Uterus (tissue), 2 donors: ENCODE results near the gene LRRC74A.

ENCODE experiments used
- POLR2A ChIP-seq, 2 donors: fragments of 450-650 bp; IDR thresholded peaks; one replicate each; pipeline ENCODE4 v1.6.1; 2016; ENCODE audit warnings: antibody characterized with exemption in 2 of 2, mild to moderate bottlenecking in 1 of 2, moderate library complexity in 1 of 2
- TF ChIP-seq, protein P1 (sequence below), 4 experiments: fragments of 200-600 bp in 2 of 4; fragments of 450-650 bp in 2 of 4; sonication (generic) in 2 of 4; IDR thresholded peaks; one replicate each; pipeline ENCODE4 v1.5.1; 2016 to 2019; ENCODE audit warnings: antibody characterized with exemption in 4 of 4, mild to moderate bottlenecking in 2 of 4, moderate library complexity in 1 of 4

- no peak for TF ChIP-seq POLR2A (IDR thresholded peaks at IDR 0.05)
- TF ChIP-seq, protein P1, sequence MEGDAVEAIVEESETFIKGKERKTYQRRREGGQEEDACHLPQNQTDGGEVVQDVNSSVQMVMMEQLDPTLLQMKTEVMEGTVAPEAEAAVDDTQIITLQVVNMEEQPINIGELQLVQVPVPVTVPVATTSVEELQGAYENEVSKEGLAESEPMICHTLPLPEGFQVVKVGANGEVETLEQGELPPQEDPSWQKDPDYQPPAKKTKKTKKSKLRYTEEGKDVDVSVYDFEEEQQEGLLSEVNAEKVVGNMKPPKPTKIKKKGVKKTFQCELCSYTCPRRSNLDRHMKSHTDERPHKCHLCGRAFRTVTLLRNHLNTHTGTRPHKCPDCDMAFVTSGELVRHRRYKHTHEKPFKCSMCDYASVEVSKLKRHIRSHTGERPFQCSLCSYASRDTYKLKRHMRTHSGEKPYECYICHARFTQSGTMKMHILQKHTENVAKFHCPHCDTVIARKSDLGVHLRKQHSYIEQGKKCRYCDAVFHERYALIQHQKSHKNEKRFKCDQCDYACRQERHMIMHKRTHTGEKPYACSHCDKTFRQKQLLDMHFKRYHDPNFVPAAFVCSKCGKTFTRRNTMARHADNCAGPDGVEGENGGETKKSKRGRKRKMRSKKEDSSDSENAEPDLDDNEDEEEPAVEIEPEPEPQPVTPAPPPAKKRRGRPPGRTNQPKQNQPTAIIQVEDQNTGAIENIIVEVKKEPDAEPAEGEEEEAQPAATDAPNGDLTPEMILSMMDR (IDR thresholded peaks at IDR 0.05), result no peak
These were observed 37.7 kb downstream of the LRRC74A start for GRCh38 chr14:76863724-76864407.
